Measurements from ENCODE around the gene CD200R1L. TPM values are rescaled to one million over a fixed set of nuclear protein-coding genes. Genes with fewer than 3 reads are reported as not detected.

The CD200R1L gene
- total and polyA plus RNA-seq, 2 of the 4 experiments (the other 2 are of a cell fraction), result not detected

- Histone ChIP-seq H3K18ac (ENCODE audit: low read depth, low read length) (peak overlapping the region; percentile 27; the same call in 1 of the 2 replicates), H4K91ac (ENCODE audit: insufficient read depth, low read depth, low read length) (0 out of 2 replicates have a peak overlapping the region, but pooled peaks have one; percentile 5), H3K4me1 (ENCODE audit: control insufficient read depth, insufficient read depth, low read length) (peaks cover 25% of the 10 kb centered on the region), H3K79me1 (ENCODE audit: low read depth in 1 of 2, low read length in 2 of 2) (no peaks in the 10 kb centered on the region), H3K4me2 (ENCODE audit: low read depth, low read length) (no peak overlapping the region), H3K4ac (ENCODE audit: low read depth, low read length) (no peak overlapping the region), H4K20me1 (ENCODE audit: insufficient read depth, low read length) (no peaks in the 10 kb centered on the region), H3K9me1 (ENCODE audit: insufficient read depth, low read length) (peaks cover 9% of the 10 kb centered on the region), H2AFZ (replicated peaks; ENCODE audit: low read length, poor library complexity) (no peak overlapping the region), H2AK9ac (replicated peaks; ENCODE audit: low read depth, low read length, poor library complexity) (no peak overlapping the region), H3K9me3 (ENCODE audit: control insufficient read depth, insufficient read depth, low read length) (no peaks in the 10 kb centered on the region), H3K27me3 (ENCODE audit: control insufficient read depth, insufficient read depth, low read length) (no peaks in the 10 kb centered on the region), H2BK20ac (ENCODE audit: low read depth, low read length) (0 out of 2 replicates have a peak overlapping the region, but pooled peaks have one; percentile 18), H2BK120ac (ENCODE audit: low read depth, low read length) (0 out of 2 replicates have a peak overlapping the region, but pooled peaks have one; percentile 78), H3K36me3 (ENCODE audit: control insufficient read depth, insufficient read depth, low read length) (no peaks in the 10 kb centered on the region), H2BK15ac (ENCODE audit: low read depth, low read length) (0 out of 3 replicates have a peak overlapping the region, but pooled peaks have one; percentile 9), H2AK5ac (ENCODE audit: low read depth, low read length) (no peak overlapping the region), H4K8ac (ENCODE audit: low read depth in 2 of 2, low read length in 2 of 2) (no peak overlapping the region), H4K5ac (ENCODE audit: low read depth, low read length) (no peak overlapping the region), H3K23ac (ENCODE audit: low read depth, low read length) (no peak overlapping the region), H3K56ac (ENCODE audit: extremely low read depth, insufficient read depth, low read length) (no peak overlapping the region), H3K14ac (replicated peaks; ENCODE audit: low read depth, low read length) (no peak overlapping the region), H2BK5ac (ENCODE audit: low read depth, low read length, poor library complexity, severe bottlenecking) (peak overlapping the region; percentile 65), H3K27ac (ENCODE audit: insufficient read depth, low read length) (peak overlapping the region; percentile 39; the same call in 1 of the 2 replicates), H3K9ac (ENCODE audit: low read depth, low read length) (no peak overlapping the region), H3K4me3 (ENCODE audit: insufficient read depth, low read depth, low read length) (no peak overlapping the region)
- no peak for ATAC-seq (ENCODE audit: low read depth)
- in situ Hi-C loops (cut with MboI; ENCODE audit: low sequenced_read_pairs) (loop anchor here (10.0 kb wide), 1 partner anchor 243 kb away; no protein-coding TSS in a partner anchor), dilution Hi-C loops (cut with HindIII; ENCODE audit: low sequenced_read_pairs, unreplicated experiment) (no loop called here), intact Hi-C loops (cut with micrococcal nuclease) (loop anchor here (2.0 kb wide), 1 partner anchor 161 kb away; no protein-coding TSS in a partner anchor)
- TF ChIP-seq MXI1 (IDR thresholded peaks at IDR 0.05; ENCODE audit: borderline replicate concordance, low read depth, low read length) (no peak), CEBPB (IDR thresholded peaks at IDR 0.05; ENCODE audit: low read depth, low read length) (no peak), RFX5 (IDR thresholded peaks at IDR 0.05; ENCODE audit: low read depth, low read length) (no peak), ELK1 (IDR thresholded peaks at IDR 0.05; ENCODE audit: borderline replicate concordance, low read depth, low read length) (no peak), RAD21 (IDR thresholded peaks at IDR 0.05; ENCODE audit: low read length) (no peak), BHLHE40 (IDR thresholded peaks at IDR 0.05; ENCODE audit: low read depth, low read length) (no peak), CHD1 (IDR thresholded peaks at IDR 0.05; ENCODE audit: low read depth, low read length) (no peak)
- TF ChIP-seq, protein P1, sequence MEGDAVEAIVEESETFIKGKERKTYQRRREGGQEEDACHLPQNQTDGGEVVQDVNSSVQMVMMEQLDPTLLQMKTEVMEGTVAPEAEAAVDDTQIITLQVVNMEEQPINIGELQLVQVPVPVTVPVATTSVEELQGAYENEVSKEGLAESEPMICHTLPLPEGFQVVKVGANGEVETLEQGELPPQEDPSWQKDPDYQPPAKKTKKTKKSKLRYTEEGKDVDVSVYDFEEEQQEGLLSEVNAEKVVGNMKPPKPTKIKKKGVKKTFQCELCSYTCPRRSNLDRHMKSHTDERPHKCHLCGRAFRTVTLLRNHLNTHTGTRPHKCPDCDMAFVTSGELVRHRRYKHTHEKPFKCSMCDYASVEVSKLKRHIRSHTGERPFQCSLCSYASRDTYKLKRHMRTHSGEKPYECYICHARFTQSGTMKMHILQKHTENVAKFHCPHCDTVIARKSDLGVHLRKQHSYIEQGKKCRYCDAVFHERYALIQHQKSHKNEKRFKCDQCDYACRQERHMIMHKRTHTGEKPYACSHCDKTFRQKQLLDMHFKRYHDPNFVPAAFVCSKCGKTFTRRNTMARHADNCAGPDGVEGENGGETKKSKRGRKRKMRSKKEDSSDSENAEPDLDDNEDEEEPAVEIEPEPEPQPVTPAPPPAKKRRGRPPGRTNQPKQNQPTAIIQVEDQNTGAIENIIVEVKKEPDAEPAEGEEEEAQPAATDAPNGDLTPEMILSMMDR (conservative IDR thresholded peaks at IDR 0.05; ENCODE audit: low read depth, low read length), result no peak
- POLR2A ChIA-PET (ENCODE audit: unreplicated experiment), result no interaction called here
- no peak for DNase-seq
- BruUV-seq (replicated peaks), result no TSS peak
- WGBS, 2 experiments (ENCODE audit: extremely low coverage in 2 of 2, insufficient read length in 1 of 2), result no CpG with 5 or more reads among the region's 3 CpGs
- CTCF ChIA-PET, result interaction anchor here (1.6 to 5.0 kb wide), 2 partner anchors 83 to 172 kb away, joined by 11 to 35 read pairs; no protein-coding TSS in a partner anchor
Observed at GRCh38 chr3:112817797-112818196, 28.9 kb downstream of the CD200R1L start.
